Gastrocnemius medialis (tissue), 4 donors: ENCODE data around the gene HRC. TPM values are rescaled to one million over a fixed set of nuclear protein-coding genes. Genes with fewer than 3 reads are reported as not detected.
A peak's percentile ranks its signal among the peaks of the same experiment; 100 is the strongest.

Source experiments
- ATAC-seq, 2 donors: fragments of 150-250 bp; one replicate each; pipeline ENCODE4 v1.9.1; 2016
- DNase-seq, 2 donors: peaks; one replicate each; pipeline ENCODE4 v3.0.0-alpha.2; 2019
- H3K27ac ChIP-seq, 4 donors: fragments of 200-600 bp; sonication (generic); 1 replicate in 1 of 4; 2 replicates in 3 of 4; pipeline ENCODE4 v1.5.1; 2016 to 2018; ENCODE audit warnings: mild to moderate bottlenecking in 2 of 4, moderate library complexity in 1 of 4
- H3K27me3 ChIP-seq, 3 donors: fragments of 200-600 bp; sonication (generic) in 2 of 3; 1 replicate in 1 of 3; 2 replicates in 2 of 3; pipeline versions ENCODE4 v1.5.1 to v1.6.0; 2016 to 2019; ENCODE audit warnings: mild to moderate bottlenecking in 1 of 3, moderate library complexity in 1 of 3
- H3K36me3 ChIP-seq, 2 donors: fragments of 200-600 bp; sonication (generic) in 1 of 2; one replicate each; pipeline ENCODE4 v1.5.1; 2017 to 2018
- H3K4me1 ChIP-seq, 2 donors: fragments of 200-600 bp; sonication (generic) in 1 of 2; one replicate each; pipeline ENCODE4 v1.5.1; 2016 to 2017; ENCODE audit warnings: mild to moderate bottlenecking in 2 of 2
- H3K4me3 ChIP-seq, 4 donors: fragments of 200-600 bp; sonication (generic) in 3 of 4; 1 replicate in 1 of 4; 2 replicates in 3 of 4; pipeline ENCODE4 v1.5.1; 2016 to 2019; ENCODE audit warnings: mild to moderate bottlenecking in 2 of 4
- H3K9me3 ChIP-seq, 3 donors: fragments of 200-600 bp; sonication (generic) in 2 of 3; 1 replicate in 1 of 3; 2 replicates in 2 of 3; pipeline ENCODE4 v1.5.1; 2016 to 2019
- CTCF ChIP-seq, 5 experiments: fragments of 450-650 bp in 3 of 5; fragments of 200-600 bp in 2 of 5; sonication (generic) in 2 of 5; IDR thresholded peaks in 4 of 5; conservative IDR thresholded peaks in 1 of 5; 1 replicate in 4 of 5; 2 replicates in 1 of 5; pipeline ENCODE4 v1.5.1; 2016 to 2019; ENCODE audit warnings: antibody characterized with exemption in 5 of 5, mild to moderate bottlenecking in 3 of 5, moderate library complexity in 3 of 5
- POLR2A ChIP-seq, 2 donors: fragments of 450-650 bp; IDR thresholded peaks; one replicate each; pipeline ENCODE4 v1.6.1; 2017; ENCODE audit warnings: antibody characterized with exemption in 2 of 2, mild to moderate bottlenecking in 2 of 2, moderate library complexity in 2 of 2
- in situ Hi-C, 4 donors: fragments of 200-750 bp; cut with MboI; loops; one replicate each; pipeline versions ENCODE4 v1.15.0 to v1.8.0; 2017; ENCODE audit warnings: low sequenced_read_pairs in 4 of 4
- intact Hi-C: fragments of 100-400 bp; cut with DNase I; formaldehyde crosslinking; loops from one replicate; pipeline ENCODE4 v1.15.1; 2023; ENCODE audit warnings: low total_unique reads
- total RNA-seq, 4 donors: library from RNA; depleted of rRNA; stranded (reverse); fragments of >200 nt; gene quantifications; one replicate each; pipeline versions ENCODE4 v1.1.0 to v1.2.3, GENCODE V29; 2016

Gene HRC
- total RNA-seq, 4 donors from 2014 or later: 190 to 537 (median 300) TPM

GRCh38 chr19:49196527-49197240, 41.5 kb upstream of the HRC start:
- peak; percentile 17 to 77 for DNase-seq
- H3K4me1 ChIP-seq: peaks cover 0 to 8% of the 10 kb centered on the region in 2 donors
- in situ Hi-C loops: loop anchor here in 2 of 4 donors (5.0 kb wide), 2 partner anchors 39 to 99 kb away; partner anchors contain the start of genes HRC (in 1 of the 2) and TRPM4 (in 1 of the 2)
- peaks cover 0 to 39% of the 10 kb centered on the region in 2 donors for H3K36me3 ChIP-seq
- H3K27ac ChIP-seq: peak overlapping the region; percentile 78 to 90 (median 82)
- peak overlapping the region; percentile 36 to 44 (median 41) for H3K4me3 ChIP-seq
- no peaks in the 10 kb centered on the region for H3K9me3 ChIP-seq
- no peaks in the 10 kb centered on the region for H3K27me3 ChIP-seq
- peak in 1 of 2 donors; percentile 15 for TF ChIP-seq POLR2A (IDR thresholded peaks at IDR 0.05)
- no peak for TF ChIP-seq CTCF (IDR thresholded peaks at IDR 0.05 in 4 of 5, conservative IDR thresholded peaks at IDR 0.05 in 1 of 5)
- ATAC-seq: peak; percentile 72 to 73
- intact Hi-C loops: loop anchor here (5.0 kb wide), 1 partner anchor 39 kb away; the partner anchor contains the start of genes HRC and TRPM4

GRCh38 chr19:49194408-49194807, 39.2 kb upstream of the HRC start:
- H3K4me1 ChIP-seq: peaks cover 0 to 8% of the 10 kb centered on the region in 2 donors
- no peak for DNase-seq
- intact Hi-C loops: no loop called here
- ATAC-seq: no peak
- no peaks in the 10 kb centered on the region for H3K27me3 ChIP-seq
- TF ChIP-seq CTCF (IDR thresholded peaks at IDR 0.05 in 4 of 5, conservative IDR thresholded peaks at IDR 0.05 in 1 of 5): no peak
- TF ChIP-seq POLR2A (IDR thresholded peaks at IDR 0.05): no peak
- in situ Hi-C loops: no loop called here
- no peaks in the 10 kb centered on the region for H3K9me3 ChIP-seq
- H3K27ac ChIP-seq: no peak overlapping the region
- peaks cover 0 to 41% of the 10 kb centered on the region in 2 donors for H3K36me3 ChIP-seq
- no peak overlapping the region for H3K4me3 ChIP-seq

- in situ Hi-C loops (no loop called here), intact Hi-C loops (no loop called here)
- Histone ChIP-seq H3K9me3 (no peaks in the 10 kb centered on the region), H3K4me1 (peaks cover 0 to 8% of the 10 kb centered on the region in 2 donors), H3K27ac (no peak overlapping the region), H3K4me3 (no peak overlapping the region), H3K27me3 (no peaks in the 10 kb centered on the region), H3K36me3 (peaks cover 0 to 45% of the 10 kb centered on the region in 2 donors)
- TF ChIP-seq POLR2A (IDR thresholded peaks at IDR 0.05): no peak
- no peak for TF ChIP-seq CTCF (IDR thresholded peaks at IDR 0.05 in 4 of 5, conservative IDR thresholded peaks at IDR 0.05 in 1 of 5)
- DNase-seq (no peak), ATAC-seq (no peak)
Measured at GRCh38 chr19:49193822-49194394, 38.7 kb upstream of the HRC start.

- Histone ChIP-seq H3K27ac (no peak overlapping the region), H3K36me3 (peaks cover 0 to 68% of the 10 kb centered on the region in 2 donors), H3K27me3 (no peaks in the 10 kb centered on the region), H3K4me1 (no peaks in the 10 kb centered on the region), H3K4me3 (no peak overlapping the region), H3K9me3 (no peaks in the 10 kb centered on the region)
- intact Hi-C loops (no loop called here), in situ Hi-C loops (no loop called here)
- no peak for ATAC-seq
- TF ChIP-seq POLR2A (IDR thresholded peaks at IDR 0.05): no peak
- no peak for TF ChIP-seq CTCF (IDR thresholded peaks at IDR 0.05 in 4 of 5, conservative IDR thresholded peaks at IDR 0.05 in 1 of 5)
- DNase-seq: no peak
Measured at GRCh38 chr19:49190781-49191180, 35.6 kb upstream of the HRC start.
